Lower lobe of right lung (tissue), 2 donors: ENCODE data around the gene IFNL3. TPM values are rescaled to one million over a fixed set of nuclear protein-coding genes. Genes with fewer than 3 reads are reported as not detected.
A peak's percentile ranks its signal among the peaks of the same experiment; 100 is the strongest.

Experiments
- ATAC-seq, 2 donors: fragments of 200-7000 bp; cut with Tn5 transposase; one replicate each; pipeline ENCODE4 v1.9.1; 2020 to 2022; ENCODE audit warnings: mild to moderate bottlenecking in 2 of 2, moderate library complexity in 2 of 2
- DNase-seq: peaks from one replicate; pipeline ENCODE4 v3.0.0-alpha.2; 2020
- H3K27ac ChIP-seq: fragments of 200-600 bp; one replicate; pipeline ENCODE4 v1.8.0; 2022
- H3K27me3 ChIP-seq: fragments of 200-600 bp; one replicate; pipeline ENCODE4 v1.8.0; 2022; ENCODE audit warnings: low read depth
- H3K36me3 ChIP-seq: fragments of 200-600 bp; one replicate; pipeline ENCODE4 v1.8.0; 2022; ENCODE audit warnings: mild to moderate bottlenecking
- H3K4me1 ChIP-seq: fragments of 200-600 bp; one replicate; pipeline ENCODE4 v1.8.0; 2022
- H3K4me3 ChIP-seq: fragments of 200-600 bp; one replicate; pipeline ENCODE4 v1.8.0; 2022; ENCODE audit warnings: mild to moderate bottlenecking
- H3K9me3 ChIP-seq: fragments of 200-600 bp; one replicate; pipeline ENCODE4 v1.8.0; 2022
- CTCF ChIP-seq: fragments of 200-600 bp; IDR thresholded peaks from one replicate; pipeline ENCODE4 v1.8.0; 2022; ENCODE audit warnings: antibody characterized with exemption, mild to moderate bottlenecking
- intact Hi-C: fragments of 100-400 bp; cut with DNase I; formaldehyde crosslinking; loops from one replicate; pipeline ENCODE4 v1.11.0; 2022
- total RNA-seq: library from RNA; stranded (reverse); fragmentation: NEBNext Ultra II Directional; extraction: Animal tissue kit (Norgen Biotek cat#: 25700); gene quantifications from one replicate; pipeline ENCODE4 v1.2.1, GENCODE V29; 2021
- donor health status: DM: no; HTN: yes; CAD: no; lungs with severe emphysema.

Gene IFNL3
- total RNA-seq, 1 donor from 2014 or later = not detected

GRCh38 chr19:39195755-39196154 lies 49.1 kb downstream of the IFNL3 start:
- no peaks in the 10 kb centered on the region for H3K36me3 ChIP-seq
- TF ChIP-seq CTCF = no peak
- no peaks in the 10 kb centered on the region for H3K9me3 ChIP-seq
- intact Hi-C loops = no loop called here
- ATAC-seq (peak; percentile 25 to 33), DNase-seq (no peak)
- peaks cover 7% of the 10 kb centered on the region for H3K4me1 ChIP-seq
- no peak overlapping the region for H3K27ac ChIP-seq
- no peak overlapping the region for H3K4me3 ChIP-seq
- peaks cover 48% of the 10 kb centered on the region for H3K27me3 ChIP-seq

- DNase-seq = no peak
- no peaks in the 10 kb centered on the region for H3K36me3 ChIP-seq
- no peaks in the 10 kb centered on the region for H3K9me3 ChIP-seq
- no peak for TF ChIP-seq CTCF
- H3K4me3 ChIP-seq = no peak overlapping the region
- H3K27me3 ChIP-seq = peaks cover 40% of the 10 kb centered on the region
- no peak overlapping the region for H3K27ac ChIP-seq
- peaks cover 7% of the 10 kb centered on the region for H3K4me1 ChIP-seq
- no peak for ATAC-seq
- intact Hi-C loops = no loop called here
These were observed 49.8 kb downstream of the IFNL3 start for GRCh38 chr19:39194832-39195542.

GRCh38 chr19:39193803-39194202 lies 51.0 kb downstream of the IFNL3 start:
- intact Hi-C loops = no loop called here
- Histone ChIP-seq H3K4me1 (peaks cover 7% of the 10 kb centered on the region), H3K9me3 (no peaks in the 10 kb centered on the region), H3K4me3 (no peak overlapping the region), H3K27ac (no peak overlapping the region), H3K27me3 (peaks cover 40% of the 10 kb centered on the region), H3K36me3 (no peaks in the 10 kb centered on the region)
- ATAC-seq (peak; percentile 64 to 73), DNase-seq (no peak)
- TF ChIP-seq CTCF = no peak

Other genes with a start within 250 kb of the IFNL3 start
- 6.4 TPM for gene FBXO27, start 212.5 kb downstream of the IFNL3 start, total RNA-seq
- not detected for gene ACP7, start 160.6 kb downstream of the IFNL3 start, total RNA-seq
- 73.0 TPM for gene PAK4, start 119.2 kb downstream of the IFNL3 start, total RNA-seq
- 0.86 TPM for gene NCCRP1, start 48.0 kb downstream of the IFNL3 start, total RNA-seq
- gene SYCN, start 40.7 kb downstream of the IFNL3 start, total RNA-seq = not detected
- gene IFNL4, start 3.9 kb upstream of the IFNL3 start, total RNA-seq = not detected
- gene IFNL2, start 23.4 kb upstream of the IFNL3 start, total RNA-seq = not detected
- not detected for gene IFNL1, start 51.4 kb upstream of the IFNL3 start, total RNA-seq
- 2.1 TPM for gene LRFN1, start 75.9 kb upstream of the IFNL3 start, total RNA-seq
- 149 TPM for gene GMFG, start 91.0 kb upstream of the IFNL3 start, total RNA-seq
- gene SAMD4B, start 97.4 kb upstream of the IFNL3 start, total RNA-seq = 74.4 TPM
- gene PAF1, start 146.1 kb upstream of the IFNL3 start, total RNA-seq = 33.7 TPM
- gene MED29, start 146.4 kb upstream of the IFNL3 start, total RNA-seq = 33.1 TPM
- 208 TPM for gene ZFP36, start 161.8 kb upstream of the IFNL3 start, total RNA-seq
- 24.7 TPM for gene PLEKHG2, start 167.7 kb upstream of the IFNL3 start, total RNA-seq
- 1,586 TPM for gene RPS16, start 190.9 kb upstream of the IFNL3 start, total RNA-seq
- gene SUPT5H, start 200.6 kb upstream of the IFNL3 start, total RNA-seq = 108 TPM
- 44.0 TPM for gene TIMM50, start 235.8 kb upstream of the IFNL3 start, total RNA-seq